H1 (cell line): ENCODE data around the gene CDC42EP3. TPM values are rescaled to one million over a fixed set of nuclear protein-coding genes. Genes with fewer than 3 reads are reported as not detected.

ENCODE experiments used
- CTCF ChIA-PET: fragments of 300-600 bp; sonication (Branson Sonifier 250); formaldehyde crosslinking; loops from one replicate; lab custom pipeline; 2021; ENCODE audit not compliant: partially characterized antibody; lab: Charles Lee
- POLR2A ChIA-PET: fragments of 300-600 bp; sonication (Branson Sonifier 250); formaldehyde crosslinking; loops from one replicate; lab custom pipeline; 2021; ENCODE audit warnings: inconsistent platforms; ENCODE audit not compliant: partially characterized antibody; lab: Charles Lee
- DNase-seq, 2 experiments: peaks; one replicate each; pipeline versions ENCODE4 v3.0.0 to v3.0.0-alpha.2; 2010 to 2022; ENCODE audit warnings: low spot score in 2 of 2, low read depth in 1 of 2, mixed read lengths in 1 of 2
- FAIRE-seq: peaks from 2 replicates; lab custom pipeline; 2011; peaks lifted over from hg19 to GRCh38; lab: Jason Lieb, UNC
- H2AFZ ChIP-seq: 2 replicates; pipeline ENCODE4 v1.8.1; 2012; ENCODE audit warnings: low read length, inconsistent platforms
- H2AK5ac ChIP-seq: 2 replicates; pipeline ENCODE4 v1.6.1; 2013; ENCODE audit warnings: low read depth, low read length
- H2BK120ac ChIP-seq: replicated peaks from 2 replicates; pipeline ENCODE3; 2013; ENCODE audit warnings: low read depth, low read length, inconsistent platforms
- H2BK12ac ChIP-seq: 2 replicates; pipeline ENCODE4 v1.6.1; 2013; ENCODE audit warnings: low read depth, low read length
- H2BK15ac ChIP-seq: 2 replicates; pipeline ENCODE4 v1.6.1; 2013; ENCODE audit warnings: low read length
- H2BK20ac ChIP-seq: 2 replicates; pipeline ENCODE4 v1.6.1; 2013; ENCODE audit warnings: low read length
- H2BK5ac ChIP-seq: 2 replicates; pipeline ENCODE4 v1.6.1; 2013; ENCODE audit warnings: low read depth, low read length
- H3K14ac ChIP-seq: 2 replicates; pipeline ENCODE4 v1.6.1; 2013; ENCODE audit warnings: inconsistent platforms; ENCODE audit not compliant: insufficient read length
- H3K18ac ChIP-seq: 2 replicates; pipeline ENCODE4 v1.6.1; 2013; ENCODE audit warnings: low read length; ENCODE audit errors: extremely low read depth
- H3K23ac ChIP-seq: 2 replicates; pipeline ENCODE4 v1.6.1; 2013; ENCODE audit warnings: inconsistent platforms; ENCODE audit not compliant: insufficient read length
- H3K23me2 ChIP-seq: 2 replicates; pipeline ENCODE4 v1.6.1; 2013; ENCODE audit warnings: low read depth, low read length
- H3K27ac ChIP-seq: 2 replicates; pipeline ENCODE4 v1.6.1; 2011; ENCODE audit warnings: low read depth, low read length, inconsistent platforms
- H3K27me3 ChIP-seq, 4 experiments: replicated peaks in 1 of 4; 1 replicate in 1 of 4; 2 replicates in 3 of 4; pipeline versions ENCODE4 v1.6.1 to v1.8.1; 2011 to 2013; ENCODE audit warnings: low read length in 3 of 4, mild to moderate bottlenecking in 3 of 4, inconsistent platforms in 2 of 4, mixed read lengths in 2 of 4, moderate library complexity in 1 of 4; ENCODE audit not compliant: control insufficient read depth in 3 of 4, insufficient read depth in 3 of 4; ENCODE audit errors: extremely low read depth in 1 of 4
- H3K36me3 ChIP-seq, 4 experiments: 2 replicates each; pipeline versions ENCODE4 v1.6.1 to v1.8.1; 2011 to 2013; ENCODE audit warnings: mild to moderate bottlenecking in 4 of 4, low read length in 3 of 4, moderate library complexity in 2 of 4, control low read depth in 1 of 4, inconsistent platforms in 1 of 4; ENCODE audit not compliant: insufficient read depth in 4 of 4, control insufficient read depth in 2 of 4
- H3K4ac ChIP-seq: replicated peaks from 2 replicates; pipeline ENCODE3; 2013; ENCODE audit warnings: low read length, low read depth, mixed read lengths, inconsistent platforms; ENCODE audit not compliant: insufficient read length
- H3K4me1 ChIP-seq, 4 experiments: replicated peaks in 1 of 4; 1 replicate in 1 of 4; 2 replicates in 3 of 4; pipeline versions ENCODE4 v1.6.1 to v1.8.1; 2011 to 2013; ENCODE audit warnings: low read length in 3 of 4, inconsistent platforms in 2 of 4, mixed read lengths in 1 of 4; ENCODE audit not compliant: insufficient read depth in 4 of 4, control insufficient read depth in 3 of 4
- H3K4me2 ChIP-seq, 2 experiments: 2 replicates each; pipeline versions ENCODE4 v1.6.1 to v1.8.1; 2011 to 2013; ENCODE audit warnings: low read depth in 2 of 2, low read length in 2 of 2, control low read depth in 1 of 2, inconsistent platforms in 1 of 2, mild to moderate bottlenecking in 1 of 2; ENCODE audit not compliant: insufficient read depth in 1 of 2
- H3K4me3 ChIP-seq, 4 experiments: fragments of 200-600, 300-600 bp in 1 of 4; sonication (generic), shearing (Covaris generic), sonication (Bioruptor Twin) in 1 of 4; 2 replicates each; pipeline versions ENCODE4 v1.5.1 to v1.8.1; 2011 to 2016; ENCODE audit warnings: low read length in 4 of 4, low read depth in 3 of 4, control low read depth in 2 of 4, inconsistent platforms in 2 of 4, mild to moderate bottlenecking in 2 of 4, mixed read lengths in 1 of 4, moderate library complexity in 1 of 4; ENCODE audit not compliant: insufficient read depth in 2 of 4; ENCODE audit errors: extremely low read depth in 1 of 4
- H3K56ac ChIP-seq: replicated peaks from 2 replicates; pipeline ENCODE3; 2013; ENCODE audit warnings: low read depth, mild to moderate bottlenecking, mixed read lengths, low read length, inconsistent platforms; ENCODE audit not compliant: insufficient read length
- H3K79me1 ChIP-seq: 2 replicates; pipeline ENCODE4 v1.6.1; 2013; ENCODE audit warnings: low read depth, low read length, control low read depth
- H3K79me2 ChIP-seq, 2 experiments: 2 replicates each; pipeline versions ENCODE4 v1.6.1 to v1.8.1; 2012 to 2013; ENCODE audit warnings: low read length in 2 of 2, mild to moderate bottlenecking in 2 of 2, inconsistent platforms in 1 of 2; ENCODE audit not compliant: insufficient read depth in 2 of 2, control insufficient read depth in 1 of 2
- H3K9ac ChIP-seq, 4 experiments: replicated peaks in 1 of 4; 1 replicate in 1 of 4; 2 replicates in 3 of 4; pipeline versions ENCODE4 v1.6.1 to v1.8.1; 2011 to 2013; ENCODE audit warnings: low read depth in 3 of 4, low read length in 3 of 4, control low read depth in 2 of 4, mild to moderate bottlenecking in 2 of 4, moderate library complexity in 2 of 4, inconsistent platforms in 1 of 4; ENCODE audit errors: extremely low read depth in 1 of 4
- H3K9me3 ChIP-seq, 2 experiments: 2 replicates each; pipeline versions ENCODE4 v1.6.1 to v1.8.1; 2012 to 2013; ENCODE audit warnings: mild to moderate bottlenecking in 2 of 2, moderate library complexity in 2 of 2, control low read depth in 1 of 2, inconsistent platforms in 1 of 2, low read depth in 1 of 2, low read length in 1 of 2, mixed read lengths in 1 of 2; ENCODE audit not compliant: insufficient read depth in 2 of 2
- H4K20me1 ChIP-seq, 2 experiments: replicated peaks in 1 of 2; 2 replicates each; pipeline versions ENCODE3 to v1.8.1; 2011 to 2013; ENCODE audit warnings: inconsistent platforms in 2 of 2, low read length in 2 of 2, mild to moderate bottlenecking in 1 of 2; ENCODE audit not compliant: insufficient read depth in 2 of 2, control insufficient read depth in 1 of 2
- H4K5ac ChIP-seq: 2 replicates; pipeline ENCODE4 v1.6.1; 2013; ENCODE audit warnings: low read length, low read depth, mixed read lengths, inconsistent platforms; ENCODE audit not compliant: insufficient read length
- H4K8ac ChIP-seq: 2 replicates; pipeline ENCODE4 v1.8.0; 2013; ENCODE audit warnings: mild to moderate bottlenecking, moderate library complexity, low read length, inconsistent platforms; ENCODE audit not compliant: insufficient read depth; ENCODE audit errors: extremely low read depth
- H4K91ac ChIP-seq: replicated peaks from 2 replicates; pipeline ENCODE3; 2013; ENCODE audit warnings: low read length, mixed read lengths, inconsistent platforms; ENCODE audit not compliant: insufficient read length
- ASH2L ChIP-seq: fragments of 200-600, 300-600 bp; sonication (generic); IDR thresholded peaks from one replicate; pipeline ENCODE4 v1.7.1; 2017; ENCODE audit warnings: low read length
- ATF3 ChIP-seq: IDR thresholded peaks from 2 replicates; pipeline ENCODE4 v1.6.1; 2011; ENCODE audit warnings: low read depth, mild to moderate bottlenecking, low read length; ENCODE audit not compliant: insufficient read depth
- BCL11A ChIP-seq, 2 experiments: IDR thresholded peaks; one replicate each; pipeline ENCODE4 v1.6.1; 2011; ENCODE audit warnings: low read depth in 2 of 2, low read length in 2 of 2, mild to moderate bottlenecking in 2 of 2
- CBX5 ChIP-seq: fragments of 300-800, 300-1000 bp; sonication (generic); IDR thresholded peaks from 2 replicates; pipeline ENCODE4 v1.7.1; 2016; ENCODE audit warnings: antibody characterized with exemption, low read length, low read depth
- CTBP2 ChIP-seq: IDR thresholded peaks from 2 replicates; pipeline ENCODE4 v1.7.0; 2011; ENCODE audit warnings: borderline replicate concordance, mild to moderate bottlenecking, moderate library complexity, mixed read lengths, low read length; ENCODE audit not compliant: insufficient read depth, insufficient read length
- JUND ChIP-seq: IDR thresholded peaks from 2 replicates; pipeline ENCODE4 v1.6.1; 2011; ENCODE audit warnings: mild to moderate bottlenecking, improper control_type of control experiment, low read length
- KDM4A ChIP-seq: IDR thresholded peaks from one replicate; pipeline ENCODE4 v1.7.1; 2012; ENCODE audit warnings: low read depth, mild to moderate bottlenecking, moderate library complexity, low read length, inconsistent platforms; ENCODE audit not compliant: severe bottlenecking
- KDM5A ChIP-seq: fragments of 200-600 bp; IDR thresholded peaks from 2 replicates; pipeline ENCODE4 v1.7.1; 2012; ENCODE audit warnings: mild to moderate bottlenecking, low read length, inconsistent platforms, mixed read lengths
- RNF2 ChIP-seq: fragments of 200-900, 300-1000 bp; sonication (generic); IDR thresholded peaks from 2 replicates; pipeline ENCODE4 v1.7.1; 2016; ENCODE audit warnings: borderline replicate concordance, low read depth, mild to moderate bottlenecking, antibody characterized with exemption, low read length; ENCODE audit not compliant: poor library complexity, severe bottlenecking; ENCODE audit errors: missing control alignments
- SAP30 ChIP-seq: fragments of 300-600 bp; sonication (generic); IDR thresholded peaks from 2 replicates; pipeline ENCODE4 v1.7.1; 2012; ENCODE audit warnings: low read length, moderate library complexity, mild to moderate bottlenecking, inconsistent platforms; ENCODE audit not compliant: insufficient read depth, insufficient replicate concordance
- SIRT6 ChIP-seq: IDR thresholded peaks from one replicate; pipeline ENCODE4 v1.7.1; 2012; ENCODE audit warnings: low read length, inconsistent platforms
- YY1 ChIP-seq: IDR thresholded peaks from 2 replicates; pipeline ENCODE4 v1.6.1; 2011; ENCODE audit warnings: low read depth, mild to moderate bottlenecking, low read length
- WGBS, 2 experiments: shearing (Covaris generic) in 1 of 2; methylation state at CpG; one replicate each; pipeline versions ENCODE4 v1.1.6 to v1.1.7; 2013 to 2015; ENCODE audit warnings: low lambda C conversion rate in 2 of 2, mixed read lengths in 2 of 2, inconsistent platforms in 1 of 2, low coverage in 1 of 2, missing lambda C conversion rate in 1 of 2; ENCODE audit not compliant: insufficient replicate concordance in 2 of 2, insufficient coverage in 1 of 2, insufficient read length in 1 of 2; ENCODE audit errors: extremely low coverage in 1 of 2, missing lambda C conversion rate in 1 of 2; 5-methylcytosine and 5-hydroxymethylcytosine counted together
- polyA plus RNA-seq, 7 experiments: library from polyadenylated mRNA; depleted of rRNA in 3 of 7; stranded (reverse) in 5 of 7; unstranded in 2 of 7; fragments of >200 nt in 5 of 7; fragments of 200-250 nt in 2 of 7; gene quantifications; 1 replicate in 5 of 7; 2 replicates in 1 of 7; 4 replicates in 1 of 7; pipeline versions ENCODE4 v1.2.1 to v1.2.3, GENCODE V29; 2011 to 2013; ENCODE audit warnings: missing spikeins in 2 of 7, mixed read lengths in 2 of 7
- total RNA-seq: library from RNA; stranded (reverse); fragmentation: NEBNext Ultra II Directional; extraction: Animal tissue kit (Norgen Biotek cat#: 25700); gene quantifications from 2 replicates; pipeline ENCODE4 v1.2.1, GENCODE V29; 2021

Gene CDC42EP3
- total and polyA plus RNA-seq, 2 of the 8 experiments (the other 6 are each of a cell fraction or from before 2014, with no cell fraction given): 18.4 to 24.7 TPM

GRCh38 chr2:37705191-37705590, 33.7 kb upstream of the CDC42EP3 start:
- no peak for FAIRE-seq
- Histone ChIP-seq H2BK15ac (no peak overlapping the region), H3K14ac (no peak overlapping the region), H2BK120ac (no peak overlapping the region), H3K27me3 (no peaks in the 10 kb centered on the region), H3K4me2 (no peak overlapping the region), H4K5ac (no peak overlapping the region), H3K18ac (no peak overlapping the region), H3K4me3 (no peak overlapping the region), H3K79me1 (no peaks in the 10 kb centered on the region), H3K4me1 (no peaks in the 10 kb centered on the region), H4K91ac (no peak overlapping the region), H3K56ac (no peak overlapping the region)
- CTCF ChIA-PET: no interaction called here
- 84% methylated on average over 2 of the region's 2 CpGs; no CpG with 5 or more reads in 1 of the 2 experiments for WGBS, 2 experiments
- TF ChIP-seq RNF2 (no peak), KDM5A (no peak), KDM4A (no peak), SAP30 (no peak), CBX5 (no peak), YY1 (no peak), CTBP2 (no peak), ATF3 (no peak), SIRT6 (no peak), ASH2L (no peak), BCL11A (IDR thresholded peaks at IDR 0.05; ENCODE audit: low read depth in 2 of 2, low read length in 2 of 2) (no peak), JUND (no peak)
- TF ChIP-seq, all 59 proteins: peak for 0
- no peak overlapping the region for H3K4ac ChIP-seq
- no peak overlapping the region for H2BK20ac ChIP-seq
- DNase-seq: no peak
- H2AK5ac ChIP-seq: no peak overlapping the region
- H3K79me2 ChIP-seq: no peaks in the 10 kb centered on the region
- no peak overlapping the region for H3K9ac ChIP-seq
- H3K27ac ChIP-seq: no peak overlapping the region
- H2AFZ ChIP-seq: no peak overlapping the region
- peaks cover 2% of the 10 kb centered on the region; the same call in 1 of the 2 replicates for H3K23me2 ChIP-seq
- POLR2A ChIA-PET: no interaction called here
- H2BK5ac ChIP-seq: no peak overlapping the region
- H2BK12ac ChIP-seq: no peak overlapping the region
- no peaks in the 10 kb centered on the region for H4K20me1 ChIP-seq
- no peak overlapping the region for H3K23ac ChIP-seq
- H4K8ac ChIP-seq: no peak overlapping the region
- H3K36me3 ChIP-seq: no peaks in the 10 kb centered on the region
- no peaks in the 10 kb centered on the region for H3K9me3 ChIP-seq
